GM23248 (cell line): Measurements from ENCODE around the gene SERPINB8. TPM values are rescaled to one million over a fixed set of nuclear protein-coding genes. Genes with fewer than 3 reads are reported as not detected.
"Not testable (repeated sequence)": the region's sequence is repeated elsewhere in the genome, so short reads cannot be mapped to it uniquely, and the experiment has no call there.

Experiments
- DNase-seq: peaks from one replicate; pipeline ENCODE4 v3.0.0-alpha.2; 2015
- H2AFZ ChIP-seq: fragments of 200-600 bp; sonication (generic); 2 replicates; pipeline ENCODE4 v1.6.1; 2016; ENCODE audit warnings: antibody characterized with exemption
- H3F3A ChIP-seq: fragments of 200-600 bp; sonication (generic); 2 replicates; pipeline ENCODE4 v1.6.1; 2016; ENCODE audit warnings: mild to moderate bottlenecking, antibody characterized with exemption, mixed run types; ENCODE audit not compliant: insufficient read depth
- H3K27ac ChIP-seq: fragments of 200-600 bp; sonication (generic); 2 replicates; pipeline ENCODE4 v1.5.1; 2016; ENCODE audit warnings: mild to moderate bottlenecking
- H3K27me3 ChIP-seq: fragments of 200-600 bp; sonication (generic); replicated peaks from 2 replicates; pipeline ENCODE4 v1.6.1; 2016; ENCODE audit warnings: mild to moderate bottlenecking; ENCODE audit not compliant: insufficient read depth
- H3K36me3 ChIP-seq: fragments of 200-600 bp; sonication (generic); 2 replicates; pipeline ENCODE4 v1.6.1; 2016; ENCODE audit warnings: low read depth, mild to moderate bottlenecking
- H3K4me1 ChIP-seq: fragments of 200-600 bp; sonication (generic); 2 replicates; pipeline ENCODE4 v1.6.1; 2016; ENCODE audit warnings: mild to moderate bottlenecking; ENCODE audit not compliant: insufficient read depth
- H3K4me2 ChIP-seq: fragments of 200-600 bp; sonication (generic); one replicate; pipeline ENCODE4 v1.6.1; 2016; ENCODE audit warnings: mild to moderate bottlenecking; ENCODE audit not compliant: unreplicated experiment
- H3K4me3 ChIP-seq: fragments of 200-600 bp; sonication (generic); 2 replicates; pipeline ENCODE4 v1.5.1; 2016; ENCODE audit warnings: mild to moderate bottlenecking
- H3K79me2 ChIP-seq: fragments of 200-600 bp; sonication (generic); 2 replicates; pipeline ENCODE4 v1.6.1; 2016; ENCODE audit warnings: mild to moderate bottlenecking; ENCODE audit not compliant: insufficient read depth
- H3K9ac ChIP-seq: fragments of 200-600 bp; sonication (generic); 2 replicates; pipeline ENCODE4 v1.6.1; 2016; ENCODE audit warnings: mild to moderate bottlenecking
- H3K9me2 ChIP-seq: fragments of 200-600 bp; sonication (generic); 2 replicates; pipeline ENCODE4 v1.6.1; 2016; ENCODE audit warnings: mixed run types, mild to moderate bottlenecking, moderate library complexity; ENCODE audit not compliant: insufficient read depth
- H3K9me3 ChIP-seq: fragments of 200-600 bp; sonication (generic); one replicate; pipeline ENCODE4 v1.6.1; 2017; ENCODE audit warnings: low read depth
- H4K20me1 ChIP-seq: fragments of 200-600 bp; sonication (generic); 2 replicates; pipeline ENCODE4 v1.6.0; 2016; ENCODE audit not compliant: insufficient read depth
- EZH2 ChIP-seq: fragments of 200-600 bp; sonication (generic); IDR thresholded peaks from 2 replicates; pipeline ENCODE4 v1.6.1; 2018; ENCODE audit warnings: antibody characterized with exemption, mild to moderate bottlenecking; ENCODE audit not compliant: insufficient read depth, poor library complexity, severe bottlenecking
- EZH2phosphoT487 ChIP-seq: fragments of 200-600 bp; sonication (generic); IDR thresholded peaks from 2 replicates; pipeline ENCODE4 v1.6.1; 2018; ENCODE audit warnings: antibody characterized with exemption, moderate library complexity, mild to moderate bottlenecking, low read depth; ENCODE audit not compliant: insufficient read depth
- WGBS, 2 experiments: methylation state at CpG; one replicate each; pipeline ENCODE4 v1.1.6; 2015 to 2017; ENCODE audit warnings: low lambda C conversion rate in 2 of 2, low coverage in 1 of 2; ENCODE audit errors: missing lambda C conversion rate in 2 of 2; 5-methylcytosine and 5-hydroxymethylcytosine counted together
- in situ Hi-C: fragments of 300-500 bp; cut with MboI; formaldehyde crosslinking; loops from 2 replicates; pipeline ENCODE4 v1.15.0; 2020
- polyA plus RNA-seq: library from polyadenylated mRNA; unstranded; fragments of >200 nt; fragmentation: Nextera tagmentation; extraction: Ambion mirVana; gene quantifications from 2 replicates; pipeline ENCODE4 v1.2.1, GENCODE V29; 2016
- total RNA-seq: library from RNA; depleted of rRNA; stranded (reverse); fragments of >200 nt; shearing (Covaris generic); gene quantifications from 2 replicates; pipeline ENCODE4 v1.2.3, GENCODE V29; 2014; rRNA removed

The SERPINB8 gene
- total RNA-seq (21.2 and 25.3 TPM in 2 replicates), polyA plus RNA-seq (57.3 and 61.7 TPM in 2 replicates)

GRCh38 chr18:63969942-63970808, at the start of gene SERPINB8:
Gene SERPINB8, plus strand, starts transcription at chr18:63970081. Its CDS starts 8,228 bp downstream, at chr18:63978309.
- Histone ChIP-seq H3K27me3 (no peaks in the 10 kb centered on the region), H4K20me1 (no peaks in the 10 kb centered on the region), H3K9me2 (no peaks in the 10 kb centered on the region), H3K9me3 (no peaks in the 10 kb centered on the region), H2AFZ (peak within 1 kb of the TSS; percentile 79), H3K4me3 (peak within 1 kb of the TSS; percentile 82), H3K9ac (peak within 1 kb of the TSS; percentile 90), H3K4me1 (peaks cover 33% of the 10 kb centered on the region), H3K79me2 (peaks cover 40% of the 10 kb centered on the region), H3K36me3 (no peaks in the 10 kb centered on the region), H3K4me2 (peak within 1 kb of the TSS; percentile 84), H3F3A (peaks cover 31% of the 10 kb centered on the region), H3K27ac (peak within 1 kb of the TSS; percentile 92)
- peak; percentile 98 for DNase-seq
- WGBS, 2 experiments, result 1 to 3% methylated on average over 26 to 62 of the region's 62 CpGs
- in situ Hi-C loops, result no loop called here
- no peak for TF ChIP-seq EZH2phosphoT487
- no peak for TF ChIP-seq EZH2

- Histone ChIP-seq H3F3A (no peaks in the 10 kb centered on the region), H3K4me3 (no peak overlapping the region), H3K79me2 (no peaks in the 10 kb centered on the region), H3K9ac (no peak overlapping the region), H4K20me1 (no peaks in the 10 kb centered on the region), H3K36me3 (no peaks in the 10 kb centered on the region), H3K27me3 (no peaks in the 10 kb centered on the region), H3K4me1 (peaks cover 15% of the 10 kb centered on the region), H3K9me2 (0 out of 2 replicates have a peak, but pooled peaks cover 11% of the 10 kb centered on the region), H2AFZ (no peak overlapping the region), H3K27ac (no peak overlapping the region), H3K9me3 (no peaks in the 10 kb centered on the region), H3K4me2 (no peak overlapping the region)
- in situ Hi-C loops, result no loop called here
- TF ChIP-seq EZH2, result no peak
- no peak for TF ChIP-seq EZH2phosphoT487
- WGBS, 2 experiments, result 93 to 94% methylated on average over 2 of the region's 2 CpGs
- no peak for DNase-seq
These were observed 47.8 kb upstream of the SERPINB8 start for GRCh38 chr18:63922049-63922448.

GRCh38 chr18:63924551-63924950, 45.3 kb upstream of the SERPINB8 start:
- no peak for TF ChIP-seq EZH2phosphoT487
- no peak for TF ChIP-seq EZH2
- Histone ChIP-seq H3K27ac (peak overlapping the region; percentile 40), H3K79me2 (no peaks in the 10 kb centered on the region), H3K9ac (no peak overlapping the region), H3K4me3 (0 out of 2 replicates have a peak overlapping the region, but pooled peaks have one; percentile 9), H3K9me2 (0 out of 2 replicates have a peak, but pooled peaks cover 7% of the 10 kb centered on the region), H3K27me3 (no peaks in the 10 kb centered on the region), H4K20me1 (no peaks in the 10 kb centered on the region), H3K36me3 (no peaks in the 10 kb centered on the region), H3K9me3 (no peaks in the 10 kb centered on the region), H3K4me2 (peak overlapping the region; percentile 41), H3K4me1 (peaks cover 15% of the 10 kb centered on the region), H3F3A (no peaks in the 10 kb centered on the region), H2AFZ (peak overlapping the region; percentile 48)
- DNase-seq, result peak; percentile 67
- in situ Hi-C loops, result no loop called here
- 0 to 6% methylated on average over 1 of the region's 1 CpG for WGBS, 2 experiments

- Histone ChIP-seq H3K27ac (no peak overlapping the region), H3K4me2 (no peak overlapping the region), H3K27me3 (no peaks in the 10 kb centered on the region), H3K9me2 (0 out of 2 replicates have a peak, but pooled peaks cover 7% of the 10 kb centered on the region), H3K9me3 (no peaks in the 10 kb centered on the region), H3K36me3 (no peaks in the 10 kb centered on the region), H4K20me1 (no peaks in the 10 kb centered on the region), H3K79me2 (no peaks in the 10 kb centered on the region), H3K4me3 (no peak overlapping the region), H3K4me1 (peaks cover 15% of the 10 kb centered on the region), H3K9ac (no peak overlapping the region), H3F3A (no peaks in the 10 kb centered on the region), H2AFZ (no peak overlapping the region)
- 77% methylated on average over 8 of the region's 8 CpGs for WGBS, 2 experiments
- TF ChIP-seq EZH2phosphoT487 (no peak), EZH2 (no peak)
- in situ Hi-C loops, result no loop called here
- DNase-seq, result no peak
These were observed 41.5 kb upstream of the SERPINB8 start for GRCh38 chr18:63928331-63928730.

- H3K9me2 ChIP-seq, H3K79me2 ChIP-seq, in situ Hi-C loops, H3K4me3 ChIP-seq, H3F3A ChIP-seq, H3K36me3 ChIP-seq, H4K20me1 ChIP-seq, H3K4me1 ChIP-seq, H3K9ac ChIP-seq, H3K4me2 ChIP-seq, H3K27me3 ChIP-seq, H2AFZ ChIP-seq, H3K27ac ChIP-seq, H3K9me3 ChIP-seq, DNase-seq: not testable (repeated sequence)
These were observed 40.5 kb upstream of the SERPINB8 start for GRCh38 chr18:63929369-63929768.
